Stimulated activated CD8-positive, alpha-beta memory T cell treated with anti-CD3 and anti-CD28 coated beads, Interleukin-4, amount 100 ng/mL, for 4 hours (primary cell): ENCODE results near the gene PKD1.
"Not testable (repeated sequence)": the region's sequence is repeated elsewhere in the genome, so short reads cannot be mapped to it uniquely, and the experiment has no call there.

Experiments used
- DNase-seq, 2 donors: peaks; one replicate each; pipeline ENCODE4 v3.0.0-alpha.2; 2020; ENCODE audit warnings: low read depth in 2 of 2, low spot score in 1 of 2

The PKD1 gene

GRCh38 chr16:2110332-2111008, 25.2 kb downstream of the PKD1 start:
- not testable (repeated sequence) for DNase-seq

- DNase-seq: not testable (repeated sequence)
Observed at GRCh38 chr16:2109872-2110271, 25.8 kb downstream of the PKD1 start.

GRCh38 chr16:2109271-2109580, 26.5 kb downstream of the PKD1 start:
- not testable (repeated sequence) for DNase-seq

GRCh38 chr16:2108446-2109270, 27.0 kb downstream of the PKD1 start:
- DNase-seq: not testable (repeated sequence)

GRCh38 chr16:2107791-2108125, 27.9 kb downstream of the PKD1 start:
- not testable (repeated sequence) for DNase-seq

- not testable (repeated sequence) for DNase-seq
Observed at GRCh38 chr16:2107121-2107790, 28.4 kb downstream of the PKD1 start.

GRCh38 chr16:2106211-2106610, 29.5 kb downstream of the PKD1 start:
- not testable (repeated sequence) for DNase-seq

GRCh38 chr16:2105769-2106168, 29.9 kb downstream of the PKD1 start:
- DNase-seq: not testable (repeated sequence)

- not testable (repeated sequence) for DNase-seq
Observed at GRCh38 chr16:2105291-2105690, 30.4 kb downstream of the PKD1 start.

- not testable (repeated sequence) for DNase-seq
Observed at GRCh38 chr16:2104464-2104863, 31.2 kb downstream of the PKD1 start.

GRCh38 chr16:2102471-2102870, 33.2 kb downstream of the PKD1 start:
- no peak for DNase-seq

GRCh38 chr16:2101581-2101980, 34.1 kb downstream of the PKD1 start:
- not testable (repeated sequence) for DNase-seq

GRCh38 chr16:2097689-2098088, 38.0 kb downstream of the PKD1 start:
- DNase-seq: not testable (repeated sequence)

- no peak for DNase-seq
Observed at GRCh38 chr16:2096853-2097595, 38.7 kb downstream of the PKD1 start.

- DNase-seq: no peak
Observed at GRCh38 chr16:2095918-2096582, 39.6 kb downstream of the PKD1 start.

- no peak for DNase-seq
Observed at GRCh38 chr16:2095315-2095853, 40.3 kb downstream of the PKD1 start.

- no peak for DNase-seq
Observed at GRCh38 chr16:2093793-2094192, 41.9 kb downstream of the PKD1 start.

- DNase-seq: no peak
Observed at GRCh38 chr16:2092866-2093265, 42.8 kb downstream of the PKD1 start.

GRCh38 chr16:2092256-2092620, 43.5 kb downstream of the PKD1 start:
- DNase-seq: no peak

- DNase-seq: no peak
Observed at GRCh38 chr16:2091547-2092255, 44.0 kb downstream of the PKD1 start.
